Measurements from ENCODE around the gene CCDC127.
A peak's percentile ranks its signal among the peaks of the same experiment; 100 is the strongest.

- TF ChIP-seq CTCF (IDR thresholded peaks at IDR 0.05) (no peak), POLR2A (IDR thresholded peaks at IDR 0.05) (no peak), EP300 (IDR thresholded peaks at IDR 0.05) (peak; percentile 38 to 40)
Measured at GRCh38 chr5:169071-169727, 48.8 kb downstream of the CCDC127 start.
